22Rv1 (cell line): ENCODE data around the gene GATAD2A.

Experiments
- CTCF ChIP-seq: fragments of 450-650 bp; IDR thresholded peaks from 2 replicates; pipeline ENCODE4 v1.5.1; 2017; ENCODE audit warnings: mild to moderate bottlenecking
- ZFX ChIP-seq: fragments of 450-650 bp; IDR thresholded peaks from 2 replicates; pipeline ENCODE4 v1.6.1; 2017; ENCODE audit warnings: antibody characterized with exemption, borderline replicate concordance

GRCh38 chr19:19504754-19505668, 99.5 kb downstream of the GATAD2A start:
- TF ChIP-seq CTCF, result no peak
- TF ChIP-seq ZFX, result no peak
